Measurements from ENCODE around the gene SNCB. TPM values are rescaled to one million over a fixed set of nuclear protein-coding genes. Genes with fewer than 3 reads are reported as not detected.

SNCB gene
- total RNA-seq, 4 donors from 2014 or later = not detected

DNA sequence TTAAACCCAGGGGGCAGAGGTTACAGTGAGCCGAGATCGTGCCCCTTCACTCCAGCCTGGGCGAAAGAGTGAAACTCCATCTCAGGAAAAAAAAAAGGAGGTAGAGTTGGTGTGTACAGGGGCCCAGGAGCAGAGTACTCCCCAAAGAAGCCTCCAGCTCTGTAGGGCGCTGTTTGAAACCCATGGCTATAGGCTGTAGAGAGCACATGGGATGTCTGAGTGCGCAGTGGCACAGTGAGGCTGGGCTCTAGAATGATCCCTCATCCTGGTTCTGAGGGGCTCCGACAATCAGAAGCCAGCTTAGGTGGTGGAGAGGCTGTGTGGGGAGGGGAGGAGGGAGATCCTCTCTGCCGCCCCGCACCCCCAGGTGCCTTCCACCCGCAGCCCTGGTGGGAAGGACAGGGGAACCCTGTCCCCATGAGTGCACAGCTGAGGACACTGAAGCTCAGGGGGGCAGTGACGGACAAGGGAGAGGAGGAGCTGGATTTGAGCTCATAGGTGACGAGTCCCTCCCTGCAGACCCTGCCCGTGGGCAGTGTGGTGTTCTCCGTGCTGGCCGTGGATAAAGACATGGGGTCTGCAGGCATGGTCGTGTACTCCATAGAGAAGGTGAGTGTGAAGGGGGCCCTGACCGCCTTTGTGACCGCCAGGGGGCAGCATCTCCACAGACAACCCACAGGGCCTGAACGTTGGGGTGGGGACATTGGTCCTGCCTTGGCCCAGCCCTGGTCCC, 56.6 kb downstream of the SNCB start:
- Histone ChIP-seq H3K4me1 (no peaks in the 10 kb centered on the region), H3K4me3 (no peak overlapping the region), H3K27me3 (peaks cover 0 to 13% of the 10 kb centered on the region in 2 donors), H3K27ac (no peak overlapping the region), H3K9me3 (no peaks in the 10 kb centered on the region), H3K36me3 (no peaks in the 10 kb centered on the region)
- 31 to 45% methylated on average over 14 to 16 of the region's 18 CpGs for WGBS, 2 donors
- peak; percentile 41 to 74 for DNase-seq (ENCODE audit: low spot score in 2 of 2)
- TF ChIP-seq, protein P1, sequence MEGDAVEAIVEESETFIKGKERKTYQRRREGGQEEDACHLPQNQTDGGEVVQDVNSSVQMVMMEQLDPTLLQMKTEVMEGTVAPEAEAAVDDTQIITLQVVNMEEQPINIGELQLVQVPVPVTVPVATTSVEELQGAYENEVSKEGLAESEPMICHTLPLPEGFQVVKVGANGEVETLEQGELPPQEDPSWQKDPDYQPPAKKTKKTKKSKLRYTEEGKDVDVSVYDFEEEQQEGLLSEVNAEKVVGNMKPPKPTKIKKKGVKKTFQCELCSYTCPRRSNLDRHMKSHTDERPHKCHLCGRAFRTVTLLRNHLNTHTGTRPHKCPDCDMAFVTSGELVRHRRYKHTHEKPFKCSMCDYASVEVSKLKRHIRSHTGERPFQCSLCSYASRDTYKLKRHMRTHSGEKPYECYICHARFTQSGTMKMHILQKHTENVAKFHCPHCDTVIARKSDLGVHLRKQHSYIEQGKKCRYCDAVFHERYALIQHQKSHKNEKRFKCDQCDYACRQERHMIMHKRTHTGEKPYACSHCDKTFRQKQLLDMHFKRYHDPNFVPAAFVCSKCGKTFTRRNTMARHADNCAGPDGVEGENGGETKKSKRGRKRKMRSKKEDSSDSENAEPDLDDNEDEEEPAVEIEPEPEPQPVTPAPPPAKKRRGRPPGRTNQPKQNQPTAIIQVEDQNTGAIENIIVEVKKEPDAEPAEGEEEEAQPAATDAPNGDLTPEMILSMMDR (IDR thresholded peaks at IDR 0.05) = peak; percentile 62 to 79 (median 73)
- TF ChIP-seq EP300 (IDR thresholded peaks at IDR 0.05) = no peak

Small RNA genes lying within 50 kb of the gene (small RNA-seq; reads per million reads assigned to genes)
- not detected for gene MIR4281

Other genes starting within 250 kb of the SNCB start
- 10 to 100 TPM in 1 of 4 donors, 1 to 10 TPM in 3; 6.1 to 17.7 (median 6.6) TPM for gene NOP16, start 241.9 kb downstream of the SNCB start, total RNA-seq
- gene HIGD2A, start 241.8 kb downstream of the SNCB start, total RNA-seq = 10 to 100 TPM; 54.3 to 96.3 (median 85.1) TPM
- 100 to 1,000 TPM; 183 to 233 (median 197) TPM for gene CLTB, start 214.0 kb downstream of the SNCB start, total RNA-seq
- 10 to 100 TPM; 23.0 to 30.8 (median 29.4) TPM for gene FAF2, start 182.1 kb downstream of the SNCB start, total RNA-seq
- gene RNF44, start 93.1 kb downstream of the SNCB start, total RNA-seq = 10 to 100 TPM; 11.1 to 28.5 (median 21.8) TPM
- gene CDHR2, start 81.2 kb downstream of the SNCB start, total RNA-seq = not detected
- gene GPRIN1, start 20.4 kb downstream of the SNCB start, total RNA-seq = under 1 TPM in 2 of 4 donors, not detected in 2; 0.22 to 0.90 TPM
- gene EIF4E1B, start 141 bp upstream of the SNCB start, total RNA-seq = not detected
- 10 to 100 TPM; 11.0 to 25.8 (median 14.3) TPM for gene TSPAN17, start 16.9 kb upstream of the SNCB start, total RNA-seq
- gene UNC5A, start 180.0 kb upstream of the SNCB start, total RNA-seq = not detected